Loucy (cell line): ENCODE data around the gene CHAF1B.
"Not testable (repeated sequence)": the region's sequence is repeated elsewhere in the genome, so short reads cannot be mapped to it uniquely, and the experiment has no call there.

ENCODE experiments used
- H2AFZ ChIP-seq: fragments of 200-600 bp; sonication (generic); 2 replicates; pipeline ENCODE4 v1.6.0; 2016; ENCODE audit warnings: antibody characterized with exemption, mild to moderate bottlenecking, low read length, moderate library complexity
- H3F3A ChIP-seq: fragments of 200-600 bp; 2 replicates; pipeline ENCODE4 v1.6.0; 2016; ENCODE audit warnings: antibody characterized with exemption, low read depth, mild to moderate bottlenecking
- H3K27me3 ChIP-seq: fragments of 200-600 bp; sonication (generic); 2 replicates; pipeline ENCODE4 v1.6.1; 2014; ENCODE audit warnings: low read length, mild to moderate bottlenecking; ENCODE audit not compliant: insufficient read depth, poor library complexity, severe bottlenecking
- H3K36me3 ChIP-seq: fragments of 200-600 bp; sonication (generic); 2 replicates; pipeline ENCODE4 v1.6.1; 2016; ENCODE audit warnings: low read length; ENCODE audit not compliant: insufficient read depth
- H3K4me1 ChIP-seq: fragments of 200-600 bp; sonication (generic); 2 replicates; pipeline ENCODE4 v1.5.1; 2014; ENCODE audit warnings: low read length, mild to moderate bottlenecking; ENCODE audit not compliant: insufficient read depth, poor library complexity, severe bottlenecking
- H3K4me2 ChIP-seq: fragments of 200-600 bp; sonication (generic); 2 replicates; pipeline ENCODE4 v1.6.0; 2014; ENCODE audit warnings: antibody characterized with exemption, low read length, low read depth, mild to moderate bottlenecking; ENCODE audit not compliant: poor library complexity, severe bottlenecking
- H3K4me3 ChIP-seq: fragments of 200-600 bp; sonication (generic); 2 replicates; pipeline ENCODE4 v1.5.1; 2014; ENCODE audit warnings: low read length, mild to moderate bottlenecking, mixed read lengths; ENCODE audit not compliant: poor library complexity, severe bottlenecking
- H3K79me2 ChIP-seq: fragments of 200-600 bp; sonication (generic); 2 replicates; pipeline ENCODE4 v1.6.1; 2014; ENCODE audit warnings: low read length; ENCODE audit not compliant: insufficient read depth
- H3K9ac ChIP-seq: fragments of 200-600 bp; sonication (generic); 2 replicates; pipeline ENCODE4 v1.6.0; 2014; ENCODE audit warnings: mild to moderate bottlenecking, low read depth, low read length, moderate library complexity; ENCODE audit not compliant: poor library complexity, severe bottlenecking
- H3K9me2 ChIP-seq: fragments of 200-600 bp; sonication (generic); replicated peaks from 2 replicates; pipeline ENCODE4 v1.6.1; 2016; ENCODE audit warnings: low read depth, low read length, mixed read lengths
- H3K9me3 ChIP-seq: fragments of 200-600 bp; sonication (generic); 2 replicates; pipeline ENCODE4 v1.6.1; 2014; ENCODE audit warnings: mild to moderate bottlenecking, antibody characterized with exemption, low read length, low read depth; ENCODE audit not compliant: insufficient read depth
- H4K20me1 ChIP-seq: fragments of 200-600 bp; sonication (generic); 2 replicates; pipeline ENCODE4 v1.6.0; 2014; ENCODE audit warnings: antibody characterized with exemption, low read length, mild to moderate bottlenecking; ENCODE audit not compliant: insufficient read depth, poor library complexity, severe bottlenecking
- CTCF ChIP-seq: fragments of 200-600 bp; sonication (generic); conservative IDR thresholded peaks from 2 replicates; pipeline ENCODE4 v1.5.1; 2014; ENCODE audit warnings: mild to moderate bottlenecking, antibody characterized with exemption, low read length
- EZH2phosphoT487 ChIP-seq: fragments of 200-600 bp; IDR thresholded peaks from 2 replicates; pipeline ENCODE4 v1.6.1; 2018; ENCODE audit warnings: antibody characterized with exemption, mild to moderate bottlenecking, moderate library complexity, borderline replicate concordance

CHAF1B gene

GRCh38 chr21:36386031-36386642 is 945 bp downstream of the CHAF1B start:
- Histone ChIP-seq H2AFZ (peak overlapping the region; percentile 80), H3K9me2 (no peaks in the 10 kb centered on the region), H3F3A (no peaks in the 10 kb centered on the region), H3K4me2 (peak overlapping the region; percentile 63), H3K79me2 (peaks cover 20% of the 10 kb centered on the region), H3K27me3 (no peaks in the 10 kb centered on the region), H3K9me3 (no peaks in the 10 kb centered on the region), H3K4me3 (peak overlapping the region; percentile 84), H4K20me1 (no peaks in the 10 kb centered on the region), H3K36me3 (no peaks in the 10 kb centered on the region), H3K4me1 (peaks cover 24% of the 10 kb centered on the region), H3K9ac (peak overlapping the region; percentile 75)
- TF ChIP-seq EZH2phosphoT487 (no peak), CTCF (no peak)

GRCh38 chr21:36388096-36388495 is 2.9 kb downstream of the CHAF1B start:
- no peaks in the 10 kb centered on the region for H3K9me3 ChIP-seq
- peaks cover 24% of the 10 kb centered on the region for H3K4me1 ChIP-seq
- H3K36me3 ChIP-seq: no peaks in the 10 kb centered on the region
- H3K9ac ChIP-seq: no peak overlapping the region
- H3K27me3 ChIP-seq: no peaks in the 10 kb centered on the region
- H3K79me2 ChIP-seq: peaks cover 20% of the 10 kb centered on the region
- H4K20me1 ChIP-seq: no peaks in the 10 kb centered on the region
- peak overlapping the region; percentile 63 for H3K4me2 ChIP-seq
- H2AFZ ChIP-seq: no peak overlapping the region
- H3K9me2 ChIP-seq: no peaks in the 10 kb centered on the region
- TF ChIP-seq EZH2phosphoT487 (no peak), CTCF (no peak)
- H3F3A ChIP-seq: no peaks in the 10 kb centered on the region
- no peak overlapping the region for H3K4me3 ChIP-seq

DNA sequence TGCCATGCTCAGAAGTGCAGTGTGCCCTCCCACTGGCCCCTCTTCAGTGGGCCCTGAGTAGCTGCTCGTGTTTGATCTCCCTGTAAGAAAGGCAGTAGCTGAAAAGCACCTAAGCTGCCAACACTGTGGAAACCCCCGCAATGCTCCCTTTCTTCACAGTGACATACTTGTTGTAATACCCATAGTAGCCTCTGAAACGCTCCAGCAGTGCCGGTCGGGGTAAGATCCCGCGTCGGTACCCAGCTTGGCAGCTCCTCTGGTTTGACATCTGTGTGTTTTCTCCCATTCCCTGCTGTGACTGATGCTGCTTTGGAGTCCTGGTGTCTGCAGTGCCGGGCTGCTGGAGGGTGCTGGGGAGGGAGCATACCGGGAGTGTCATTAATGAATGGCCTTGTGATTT is 3.6 kb downstream of the CHAF1B start:
- no peaks in the 10 kb centered on the region for H3F3A ChIP-seq
- no peaks in the 10 kb centered on the region for H3K9me2 ChIP-seq
- peaks cover 20% of the 10 kb centered on the region for H3K79me2 ChIP-seq
- peak overlapping the region; percentile 45 for H3K4me2 ChIP-seq
- peaks cover 24% of the 10 kb centered on the region for H3K4me1 ChIP-seq
- no peaks in the 10 kb centered on the region for H3K36me3 ChIP-seq
- no peaks in the 10 kb centered on the region for H3K27me3 ChIP-seq
- no peak overlapping the region for H3K4me3 ChIP-seq
- H2AFZ ChIP-seq: no peak overlapping the region
- H3K9ac ChIP-seq: no peak overlapping the region
- H3K9me3 ChIP-seq: no peaks in the 10 kb centered on the region
- no peaks in the 10 kb centered on the region for H4K20me1 ChIP-seq
- TF ChIP-seq CTCF: no peak
- no peak for TF ChIP-seq EZH2phosphoT487

GRCh38 chr21:36391649-36392048 is 6.5 kb downstream of the CHAF1B start:
- not testable (repeated sequence) for H3K36me3 ChIP-seq, H4K20me1 ChIP-seq, H2AFZ ChIP-seq, H3K9me3 ChIP-seq, H3K27me3 ChIP-seq, H3K9ac ChIP-seq, H3K9me2 ChIP-seq, H3F3A ChIP-seq, H3K4me2 ChIP-seq, H3K4me3 ChIP-seq
- Histone ChIP-seq H3K79me2 (peaks cover 13% of the 10 kb centered on the region; the same call in 1 of the 2 replicates), H3K4me1 (peaks cover 14% of the 10 kb centered on the region)
